Ramos (cell line): ENCODE measurements around the gene EFL1.

Experiments
- in situ Hi-C: fragments of 300-500 bp; cut with MboI; formaldehyde crosslinking; loops from one replicate; pipeline ENCODE4 v1.14.3; 2022; ENCODE audit warnings: low sequenced_read_pairs; ENCODE audit not compliant: unreplicated experiment

Gene EFL1

GRCh38 chr15:82129149-82129692 lies 133.3 kb downstream of the EFL1 start:
- in situ Hi-C loops = no loop called here

GRCh38 chr15:82128401-82129148 lies 134.0 kb downstream of the EFL1 start:
- in situ Hi-C loops = no loop called here

- in situ Hi-C loops = no loop called here
These were observed 135.0 kb downstream of the EFL1 start for GRCh38 chr15:82127581-82127980.

- in situ Hi-C loops = no loop called here
These were observed 136.2 kb downstream of the EFL1 start for GRCh38 chr15:82126346-82126745.

GRCh38 chr15:82124331-82125263 lies 137.9 kb downstream of the EFL1 start:
- in situ Hi-C loops = no loop called here

- in situ Hi-C loops = no loop called here
These were observed 139.7 kb downstream of the EFL1 start for GRCh38 chr15:82122746-82123400.

GRCh38 chr15:82118040-82118439 lies 144.5 kb downstream of the EFL1 start:
- in situ Hi-C loops = no loop called here

GRCh38 chr15:82117296-82117695 lies 145.2 kb downstream of the EFL1 start:
- in situ Hi-C loops = no loop called here

- in situ Hi-C loops = no loop called here
These were observed 147.9 kb downstream of the EFL1 start for GRCh38 chr15:82114660-82115059.

- in situ Hi-C loops = no loop called here
These were observed 149.3 kb downstream of the EFL1 start for GRCh38 chr15:82113106-82113715.

GRCh38 chr15:82111918-82112317 lies 150.6 kb downstream of the EFL1 start:
- in situ Hi-C loops = no loop called here

- in situ Hi-C loops = no loop called here
These were observed 152.4 kb downstream of the EFL1 start for GRCh38 chr15:82110144-82110543.

- in situ Hi-C loops = no loop called here
These were observed 153.9 kb downstream of the EFL1 start for GRCh38 chr15:82108489-82109078.

GRCh38 chr15:82106679-82107078 lies 155.9 kb downstream of the EFL1 start:
- in situ Hi-C loops = no loop called here

GRCh38 chr15:82105451-82106215 lies 156.9 kb downstream of the EFL1 start:
- in situ Hi-C loops = no loop called here

- in situ Hi-C loops = no loop called here
These were observed 159.1 kb downstream of the EFL1 start for GRCh38 chr15:82103468-82103867.

GRCh38 chr15:82100111-82100929 lies 162.2 kb downstream of the EFL1 start:
- in situ Hi-C loops = no loop called here

GRCh38 chr15:82098674-82099073 lies 163.9 kb downstream of the EFL1 start:
- in situ Hi-C loops = no loop called here
